Uterine smooth muscle cell (primary cell): ENCODE results near the gene MSX1. TPM values are rescaled to one million over a fixed set of nuclear protein-coding genes. Genes with fewer than 3 reads are reported as not detected.

ENCODE experiments used
- total RNA-seq: library from RNA; depleted of rRNA; stranded (reverse); fragments of >200 nt; gene quantifications from 2 replicates; pipeline ENCODE4 v1.2.3, GENCODE V29; 2014

MSX1 gene
- 18.1 and 26.1 TPM in 2 replicates for total RNA-seq

GRCh38 chr4:4859325-4859798 is at the start of gene MSX1:
Gene MSX1, plus strand, starts transcription at chr4:4859665. Its CDS starts 235 bp downstream, at chr4:4859900.

Other genes with a start within 250 kb of the MSX1 start
- gene CYTL1, start 159.8 kb downstream of the MSX1 start, total RNA-seq: 0.12 TPM in 1 of 2 replicates, not detected in the other
- gene STK32B, start 191.8 kb downstream of the MSX1 start, total RNA-seq: 0.50 and 1.1 TPM in 2 replicates